Measurements from ENCODE around the gene CRB2.

CRB2 gene

DNA sequence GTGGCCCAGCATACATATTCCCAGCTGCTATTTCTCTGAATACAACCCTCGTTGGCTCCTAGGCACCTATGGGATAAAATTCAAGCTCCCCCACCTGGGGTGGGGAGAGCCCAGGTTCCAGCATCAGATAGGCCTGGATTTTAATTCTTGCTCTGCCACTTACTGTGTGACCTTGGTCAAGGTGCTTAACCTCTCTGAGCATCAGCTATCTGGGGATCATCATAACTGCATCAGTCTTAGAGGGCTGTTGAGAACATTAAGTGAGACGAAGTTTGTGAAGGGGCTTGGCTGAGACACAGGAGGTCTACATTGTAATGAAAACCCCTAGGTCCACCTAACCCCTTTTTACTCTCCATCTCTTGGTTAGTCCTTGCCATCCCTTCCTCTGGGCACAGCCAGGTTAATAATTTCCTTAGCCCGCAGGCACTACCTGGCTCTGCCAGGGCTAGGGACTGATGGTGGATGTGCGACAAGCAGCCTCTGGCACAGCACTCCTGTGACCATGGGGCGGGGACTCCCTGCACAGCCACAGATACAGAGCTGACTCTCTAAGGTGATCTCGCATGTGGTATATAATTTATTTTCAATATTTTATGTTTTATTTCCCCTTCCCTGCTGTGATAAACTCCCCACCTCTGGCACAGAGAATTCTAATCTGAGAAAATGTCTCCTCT, 68.7 kb downstream of the CRB2 start:
- DNase-seq = no peak

- no peak for DNase-seq
These were observed 69.3 kb downstream of the CRB2 start for GRCh38 chr9:123425261-123425821.

GRCh38 chr9:123425836-123426365, 69.9 kb downstream of the CRB2 start:
- DNase-seq = no peak

- DNase-seq = no peak
These were observed 70.4 kb downstream of the CRB2 start for GRCh38 chr9:123426406-123426805.
